Activated CD8-positive, alpha-beta memory T cell treated with anti-CD3 and anti-CD28 coated beads for 4 hours (primary cell): ENCODE data around the gene ADISSP.

Experiments
- DNase-seq, 2 donors: peaks; one replicate each; pipeline ENCODE4 v3.0.0-alpha.2; 2020; ENCODE audit warnings: low read depth in 2 of 2

ADISSP gene

GRCh38 chr20:3767427-3768341 is at the start of gene ADISSP:
Gene ADISSP (minus strand): TSS chr20:3767753. CDS start chr20:3760100, 7,653 bp downstream.
- DNase-seq, result peak; percentile 91 to 94

GRCh38 chr20:3815703-3816315 is 48.3 kb upstream of the ADISSP start:
- DNase-seq, result no peak

DNA sequence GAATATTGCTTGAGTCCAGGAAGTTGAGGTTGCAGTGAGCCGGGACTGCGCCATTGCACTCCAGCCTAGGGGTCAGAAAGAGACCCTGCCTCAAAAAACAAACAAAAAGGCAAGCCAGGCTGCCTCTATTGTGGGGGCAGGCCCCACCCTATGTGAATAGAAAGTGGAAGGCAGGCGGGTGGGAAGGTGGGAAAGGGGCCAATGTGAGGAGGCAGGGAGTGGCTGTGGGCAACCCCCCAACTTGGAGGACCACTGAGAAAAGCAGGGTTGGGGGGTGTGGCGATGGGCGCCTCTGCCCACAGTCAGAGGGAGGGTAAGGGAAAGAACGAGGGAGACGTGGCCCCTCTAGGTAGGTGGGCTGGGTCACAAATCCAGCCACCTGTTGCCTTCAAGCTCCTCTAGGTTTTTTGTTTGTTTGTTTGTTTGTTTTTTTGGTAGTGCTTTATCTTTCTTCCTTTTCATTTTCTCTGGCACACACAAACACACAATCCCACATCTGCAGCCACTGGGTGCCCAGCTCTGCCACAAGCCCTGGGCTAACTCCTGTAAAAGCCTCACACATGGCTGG is 47.5 kb upstream of the ADISSP start:
- DNase-seq, result no peak

DNA sequence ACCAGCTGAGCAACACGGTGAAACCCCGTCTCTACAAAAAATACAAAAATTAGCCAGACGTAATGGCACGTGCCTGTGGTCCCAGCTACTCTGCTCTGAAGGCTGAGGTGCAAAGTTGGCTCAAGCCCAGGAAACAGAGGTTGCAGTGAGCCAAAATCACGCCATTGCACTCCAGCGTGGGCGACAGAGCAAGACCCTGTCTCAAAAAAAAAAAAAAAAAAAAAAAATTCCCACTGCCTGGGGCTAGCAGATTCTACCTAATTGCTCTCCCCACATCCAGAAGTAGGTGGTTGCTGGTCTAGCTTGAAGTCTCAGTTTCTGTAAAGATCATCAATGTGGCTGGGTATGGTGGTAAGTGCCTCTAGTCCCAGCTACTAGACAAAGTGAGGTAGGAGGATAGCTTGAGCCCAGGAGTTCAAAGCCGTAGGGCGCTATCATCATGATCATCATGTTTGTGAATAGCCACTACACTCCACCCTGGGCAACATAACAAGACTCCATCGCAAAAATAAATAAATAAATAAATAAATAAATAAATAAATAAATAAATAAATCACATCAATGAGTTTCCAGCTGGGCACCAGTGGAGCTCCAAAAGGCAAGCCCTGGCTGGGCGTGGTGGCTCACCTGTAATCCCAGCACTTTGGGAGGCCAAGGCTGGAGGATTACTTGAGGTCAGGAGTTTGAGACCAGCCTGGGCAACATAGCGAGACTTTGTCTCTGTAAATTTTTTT is 46.5 kb upstream of the ADISSP start:
- no peak for DNase-seq

- no peak for DNase-seq
These were observed 45.7 kb upstream of the ADISSP start for GRCh38 chr20:3812975-3813847.

GRCh38 chr20:3812259-3812681 is 44.7 kb upstream of the ADISSP start:
- no peak for DNase-seq

GRCh38 chr20:3811467-3812258 is 44.1 kb upstream of the ADISSP start:
- peak; percentile 82 to 87 for DNase-seq

- DNase-seq, result no peak
These were observed 41.0 kb upstream of the ADISSP start for GRCh38 chr20:3808544-3808943.

- DNase-seq, result no peak
These were observed 37.2 kb upstream of the ADISSP start for GRCh38 chr20:3804781-3805180.

GRCh38 chr20:3804254-3804751 is 36.8 kb upstream of the ADISSP start:
- DNase-seq, result no peak

DNA sequence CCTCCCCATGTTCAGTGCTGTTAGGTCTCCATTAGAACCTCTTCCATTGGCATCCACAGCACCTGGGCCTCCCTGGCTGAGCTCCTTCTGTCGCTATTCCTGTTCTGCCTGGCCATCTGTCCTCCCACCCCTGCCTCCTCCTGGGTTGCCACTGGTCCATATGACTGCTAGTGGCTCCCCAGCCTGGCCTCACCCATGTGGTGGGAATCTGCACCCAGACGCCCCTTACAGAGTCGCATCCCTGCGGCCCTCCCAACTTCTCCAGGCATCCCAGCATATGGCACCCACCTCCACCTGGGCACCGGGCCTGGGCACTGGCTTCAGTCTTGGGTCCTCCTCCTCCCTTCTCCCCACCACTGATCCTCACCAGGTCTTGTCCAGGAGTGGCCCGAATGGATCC is 36.3 kb upstream of the ADISSP start:
- no peak for DNase-seq

DNA sequence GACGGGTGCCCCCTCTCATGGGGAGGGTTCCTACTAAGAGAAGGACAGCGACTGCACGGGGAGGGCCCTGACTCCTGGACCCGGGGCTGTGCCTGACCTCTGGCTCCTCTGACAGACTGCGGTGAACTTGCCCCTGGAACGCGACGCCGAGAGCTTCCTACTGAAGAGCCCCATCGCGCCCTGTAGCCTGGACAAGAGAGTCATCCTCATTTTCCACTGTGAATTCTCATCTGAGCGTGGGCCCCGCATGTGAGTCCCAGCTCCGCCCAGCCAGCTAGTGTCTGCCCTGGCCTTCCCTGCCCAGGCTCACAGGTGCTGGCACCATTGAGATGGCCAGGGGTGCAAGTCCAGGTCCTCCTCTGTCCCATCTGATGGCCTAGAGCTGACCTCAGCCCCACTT is 35.7 kb upstream of the ADISSP start:
- no peak for DNase-seq

- DNase-seq, result no peak
These were observed 35.1 kb upstream of the ADISSP start for GRCh38 chr20:3802524-3803239.

DNA sequence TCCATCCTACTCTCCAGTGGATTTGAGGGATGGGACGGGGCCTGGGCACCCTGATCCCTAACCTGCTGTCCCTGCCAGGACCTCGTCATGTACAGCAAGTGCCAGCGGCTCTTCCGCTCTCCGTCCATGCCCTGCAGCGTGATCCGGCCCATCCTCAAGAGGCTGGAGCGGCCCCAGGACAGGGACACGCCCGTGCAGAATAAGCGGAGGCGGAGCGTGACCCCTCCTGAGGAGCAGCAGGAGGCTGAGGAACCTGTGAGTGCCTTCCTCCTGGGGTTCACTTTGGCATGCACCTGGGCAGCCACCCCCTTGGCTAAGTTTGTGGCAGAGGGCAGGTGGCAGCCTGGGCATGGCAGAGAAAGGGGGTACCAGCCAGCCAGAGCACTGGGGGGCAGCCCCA is 34.3 kb upstream of the ADISSP start:
- DNase-seq, result no peak

DNA sequence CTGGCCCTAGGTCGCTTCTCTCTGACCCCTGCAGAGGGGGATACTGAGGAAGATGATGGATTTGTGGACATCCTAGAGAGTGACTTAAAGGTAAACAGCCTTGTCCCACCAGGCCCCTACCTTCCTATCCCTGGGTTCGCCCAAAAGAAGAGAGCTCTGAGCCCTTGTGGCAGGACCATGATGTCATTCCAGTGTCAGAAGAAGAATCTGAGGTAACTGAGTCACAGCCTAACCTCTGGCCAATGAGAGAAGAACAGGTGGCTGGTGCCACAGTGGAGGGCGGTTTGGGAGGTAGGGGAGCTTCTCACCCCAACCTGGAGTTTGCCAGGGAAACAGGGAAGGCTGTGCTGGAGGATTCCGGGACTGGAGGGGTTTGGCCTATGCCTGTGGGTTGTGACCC is 33.7 kb upstream of the ADISSP start:
- DNase-seq, result no peak

- DNase-seq, result no peak
These were observed 33.3 kb upstream of the ADISSP start for GRCh38 chr20:3800878-3801260.

DNA sequence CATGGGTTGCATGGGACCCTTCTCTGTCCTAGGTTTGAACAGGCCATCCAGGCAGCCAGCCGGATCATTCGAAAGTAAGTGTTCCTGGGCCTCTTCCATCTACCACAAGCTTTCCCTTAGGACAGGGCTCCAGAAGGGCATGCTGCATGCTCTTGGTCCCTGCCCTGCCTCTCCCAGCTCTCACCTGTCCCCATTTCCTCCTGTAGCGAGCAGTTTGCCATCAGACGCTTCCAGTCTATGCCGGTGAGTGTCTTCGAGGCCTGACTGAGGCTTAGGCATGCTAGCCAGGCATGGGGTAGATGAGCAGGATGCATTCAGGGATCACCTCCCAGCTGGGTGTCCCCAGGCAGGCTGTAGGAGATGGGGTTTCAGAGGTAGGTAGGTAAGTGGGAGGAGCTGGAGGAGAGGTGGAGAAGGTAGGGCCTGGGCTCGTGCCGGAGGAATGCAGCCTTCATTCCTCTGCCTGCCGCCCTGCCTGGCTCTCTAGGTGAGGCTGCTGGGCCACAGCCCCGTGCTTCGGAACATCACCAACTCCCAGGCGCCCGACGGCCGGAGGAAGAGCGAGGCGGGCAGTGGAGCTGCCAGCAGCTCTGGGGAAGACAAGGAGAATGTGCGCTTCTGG is 32.8 kb upstream of the ADISSP start:
- DNase-seq, result no peak

GRCh38 chr20:3798908-3799248 is 31.3 kb upstream of the ADISSP start:
- DNase-seq, result no peak

GRCh38 chr20:3798373-3798768 is 30.8 kb upstream of the ADISSP start:
- no peak for DNase-seq
